OCI-LY3 (cell line): Measurements from ENCODE around the gene ELOB.

ENCODE experiments used
- H2AFZ ChIP-seq: fragments of 200-600, 300-600 bp; shearing (Covaris generic); 2 replicates; pipeline ENCODE4 v1.6.0; 2014; ENCODE audit warnings: antibody characterized with exemption, low read depth, low read length
- H3K27ac ChIP-seq: fragments of 200-600, 300-600 bp; sonication (generic); 2 replicates; pipeline ENCODE4 v1.5.1; 2014; ENCODE audit warnings: mild to moderate bottlenecking, low read length, moderate library complexity, mixed read lengths
- H3K27me3 ChIP-seq: fragments of 200-600, 300-600 bp; sonication (generic); 2 replicates; pipeline ENCODE4 v1.6.1; 2014; ENCODE audit warnings: low read depth, low read length, mixed read lengths
- H3K36me3 ChIP-seq: fragments of 200-600, 300-600 bp; sonication (generic); replicated peaks from 2 replicates; pipeline ENCODE3; 2014; ENCODE audit warnings: low read depth, low read length, mixed read lengths
- H3K4me1 ChIP-seq: fragments of 300-600, 200-600 bp; sonication (generic); 2 replicates; pipeline ENCODE4 v1.6.1; 2014; ENCODE audit warnings: low read length, mixed read lengths
- H3K4me2 ChIP-seq: fragments of 200-600, 300-600 bp; sonication (generic); 2 replicates; pipeline ENCODE4 v1.6.1; 2014; ENCODE audit warnings: low read length, mixed read lengths
- H3K4me3 ChIP-seq: fragments of 300-600, 200-600 bp; sonication (generic); 2 replicates; pipeline ENCODE4 v1.5.1; 2014; ENCODE audit warnings: antibody characterized with exemption, mild to moderate bottlenecking, low read length, moderate library complexity
- H3K79me2 ChIP-seq: fragments of 300-600, 200-600 bp; shearing (Covaris generic); 2 replicates; pipeline ENCODE4 v1.6.1; 2014; ENCODE audit warnings: mild to moderate bottlenecking, low read length, mixed read lengths
- H3K9ac ChIP-seq: fragments of 300-600, 200-600 bp; shearing (Covaris generic); 2 replicates; pipeline ENCODE4 v1.6.0; 2014; ENCODE audit warnings: mild to moderate bottlenecking, low read length, moderate library complexity
- H3K9me3 ChIP-seq: fragments of 200-600, 300-600 bp; shearing (Covaris generic); 2 replicates; pipeline ENCODE4 v1.6.1; 2014; ENCODE audit warnings: low read length, mixed read lengths; ENCODE audit not compliant: insufficient read depth
- H4K20me1 ChIP-seq: fragments of 200-600, 300-600 bp; sonication (generic); 2 replicates; pipeline ENCODE4 v1.6.1; 2016; ENCODE audit warnings: low read length, mixed read lengths; ENCODE audit not compliant: insufficient read depth
- EZH2phosphoT487 ChIP-seq: fragments of 200-600 bp; shearing (Covaris generic); IDR thresholded peaks from 2 replicates; pipeline ENCODE4 v1.6.1; 2018; ENCODE audit warnings: antibody characterized with exemption, mixed run types, low read depth
- TF ChIP-seq, protein P1 (sequence below): fragments of 200-600, 300-600 bp; sonication (generic); IDR thresholded peaks from 2 replicates; pipeline ENCODE4 v1.5.1; 2014; ENCODE audit warnings: antibody characterized with exemption, low read length, low read depth

ELOB gene

DNA sequence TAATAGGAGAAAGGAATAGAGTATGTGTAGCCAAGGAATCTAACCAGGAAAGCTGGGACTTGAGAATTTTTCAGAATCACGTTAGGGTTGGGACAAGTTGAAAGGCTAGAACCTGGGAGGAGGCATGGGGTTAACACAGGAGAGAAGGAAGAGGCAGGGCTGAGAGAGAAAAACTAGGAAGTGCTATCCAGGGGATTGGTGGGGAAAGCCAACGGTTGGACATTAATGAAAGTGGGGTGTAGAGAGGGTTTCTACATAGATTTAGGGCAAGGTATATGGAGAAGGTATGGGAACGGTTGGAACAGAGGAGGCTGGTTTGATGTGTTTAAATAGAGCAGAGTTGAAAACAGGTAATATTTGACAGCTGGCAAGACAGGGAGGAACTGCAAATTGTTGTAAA is 21.9 kb downstream of the ELOB start:
- no peaks in the 10 kb centered on the region for H3K27me3 ChIP-seq
- peaks cover 65% of the 10 kb centered on the region for H4K20me1 ChIP-seq
- H3K4me3 ChIP-seq: peak overlapping the region; percentile 99
- H3K9ac ChIP-seq: peak overlapping the region; percentile 23; the same call in 1 of the 2 replicates
- no peak overlapping the region for H2AFZ ChIP-seq
- H3K9me3 ChIP-seq: no peaks in the 10 kb centered on the region
- H3K4me2 ChIP-seq: peak overlapping the region; percentile 99
- peaks cover 69% of the 10 kb centered on the region for H3K36me3 ChIP-seq
- H3K27ac ChIP-seq: no peak overlapping the region
- peaks cover 37% of the 10 kb centered on the region for H3K4me1 ChIP-seq
- TF ChIP-seq EZH2phosphoT487: no peak
- TF ChIP-seq, protein P1, sequence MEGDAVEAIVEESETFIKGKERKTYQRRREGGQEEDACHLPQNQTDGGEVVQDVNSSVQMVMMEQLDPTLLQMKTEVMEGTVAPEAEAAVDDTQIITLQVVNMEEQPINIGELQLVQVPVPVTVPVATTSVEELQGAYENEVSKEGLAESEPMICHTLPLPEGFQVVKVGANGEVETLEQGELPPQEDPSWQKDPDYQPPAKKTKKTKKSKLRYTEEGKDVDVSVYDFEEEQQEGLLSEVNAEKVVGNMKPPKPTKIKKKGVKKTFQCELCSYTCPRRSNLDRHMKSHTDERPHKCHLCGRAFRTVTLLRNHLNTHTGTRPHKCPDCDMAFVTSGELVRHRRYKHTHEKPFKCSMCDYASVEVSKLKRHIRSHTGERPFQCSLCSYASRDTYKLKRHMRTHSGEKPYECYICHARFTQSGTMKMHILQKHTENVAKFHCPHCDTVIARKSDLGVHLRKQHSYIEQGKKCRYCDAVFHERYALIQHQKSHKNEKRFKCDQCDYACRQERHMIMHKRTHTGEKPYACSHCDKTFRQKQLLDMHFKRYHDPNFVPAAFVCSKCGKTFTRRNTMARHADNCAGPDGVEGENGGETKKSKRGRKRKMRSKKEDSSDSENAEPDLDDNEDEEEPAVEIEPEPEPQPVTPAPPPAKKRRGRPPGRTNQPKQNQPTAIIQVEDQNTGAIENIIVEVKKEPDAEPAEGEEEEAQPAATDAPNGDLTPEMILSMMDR: no peak
- peaks cover 92% of the 10 kb centered on the region for H3K79me2 ChIP-seq

DNA sequence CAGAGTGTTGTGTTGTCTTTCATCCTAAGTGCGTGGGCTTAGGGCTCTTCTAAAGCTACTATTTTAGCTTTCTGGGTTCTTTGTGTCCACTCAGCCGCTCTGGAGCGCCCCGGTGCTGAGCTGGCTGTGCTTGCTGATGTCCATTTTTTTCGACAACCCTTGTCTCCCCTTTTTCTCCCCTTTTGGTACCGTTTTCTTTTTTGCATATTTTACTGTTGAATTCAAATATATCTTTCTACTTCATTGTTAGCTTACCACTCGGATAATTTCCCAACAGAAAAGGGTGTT is 23.4 kb downstream of the ELOB start:
- peak overlapping the region; percentile 92 for H3K27ac ChIP-seq
- H3K36me3 ChIP-seq: peaks cover 62% of the 10 kb centered on the region
- no peaks in the 10 kb centered on the region for H3K9me3 ChIP-seq
- H3K79me2 ChIP-seq: peaks cover 82% of the 10 kb centered on the region
- no peak for TF ChIP-seq EZH2phosphoT487
- TF ChIP-seq, protein P1: no peak
- H3K9ac ChIP-seq: peak overlapping the region; percentile 98
- H3K4me3 ChIP-seq: peak overlapping the region; percentile 99
- no peak overlapping the region for H2AFZ ChIP-seq
- peaks cover 37% of the 10 kb centered on the region for H3K4me1 ChIP-seq
- no peaks in the 10 kb centered on the region for H3K27me3 ChIP-seq
- peaks cover 55% of the 10 kb centered on the region for H4K20me1 ChIP-seq
- H3K4me2 ChIP-seq: peak overlapping the region; percentile 99

DNA sequence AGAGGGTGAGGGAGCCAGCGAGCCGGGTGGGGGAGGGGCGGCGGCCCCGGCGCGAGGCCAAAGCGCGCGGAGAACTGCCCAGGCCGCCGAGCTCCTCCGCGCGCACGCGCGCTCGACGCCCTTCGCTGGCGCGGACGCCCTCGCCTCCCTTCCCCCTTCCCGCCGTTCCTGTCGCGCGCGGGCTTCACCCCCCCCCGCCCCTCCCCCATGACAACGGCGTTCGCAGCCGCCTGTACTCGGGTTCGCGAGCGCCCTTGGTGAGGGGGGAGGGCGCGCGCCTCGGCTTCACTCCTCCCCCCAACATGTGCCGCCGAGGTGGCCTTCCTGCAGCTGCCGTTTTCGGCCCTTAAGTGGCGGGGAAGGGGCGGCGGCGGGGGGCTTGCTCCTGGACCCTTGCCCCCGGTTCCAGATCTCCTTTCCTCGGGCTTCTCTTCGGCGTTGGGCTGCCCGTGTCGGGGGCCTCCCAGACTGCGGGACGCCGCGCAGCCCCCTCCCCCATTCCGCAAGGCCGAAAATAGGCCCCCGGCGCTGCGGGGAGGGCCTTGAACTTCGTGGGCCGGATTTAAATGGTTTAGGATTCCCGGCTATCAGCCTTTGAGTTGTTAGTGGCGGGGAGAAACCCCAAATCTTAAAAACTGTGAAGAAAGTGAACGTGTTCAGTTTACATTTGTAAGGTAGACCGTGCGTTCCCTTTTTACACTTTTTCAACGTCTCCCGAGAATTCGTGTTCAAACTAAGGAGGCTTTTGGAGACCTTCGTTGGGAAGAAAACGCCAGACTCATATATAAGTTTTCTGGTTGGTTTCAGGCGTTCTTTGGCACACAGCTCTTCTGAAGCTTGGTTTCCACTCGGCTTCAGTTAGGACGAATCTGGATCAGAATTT is 24.0 kb downstream of the ELOB start:
- H3K4me1 ChIP-seq: peaks cover 37% of the 10 kb centered on the region
- H3K4me3 ChIP-seq: peak overlapping the region; percentile 99
- H3K9me3 ChIP-seq: no peaks in the 10 kb centered on the region
- H4K20me1 ChIP-seq: peaks cover 51% of the 10 kb centered on the region
- peaks cover 76% of the 10 kb centered on the region for H3K79me2 ChIP-seq
- H3K4me2 ChIP-seq: peak overlapping the region; percentile 99
- H3K9ac ChIP-seq: peak overlapping the region; percentile 98
- H3K36me3 ChIP-seq: peaks cover 57% of the 10 kb centered on the region
- peak overlapping the region; percentile 92 for H3K27ac ChIP-seq
- H2AFZ ChIP-seq: no peak overlapping the region
- no peaks in the 10 kb centered on the region for H3K27me3 ChIP-seq
- TF ChIP-seq EZH2phosphoT487: no peak
- TF ChIP-seq, protein P1: no peak

DNA sequence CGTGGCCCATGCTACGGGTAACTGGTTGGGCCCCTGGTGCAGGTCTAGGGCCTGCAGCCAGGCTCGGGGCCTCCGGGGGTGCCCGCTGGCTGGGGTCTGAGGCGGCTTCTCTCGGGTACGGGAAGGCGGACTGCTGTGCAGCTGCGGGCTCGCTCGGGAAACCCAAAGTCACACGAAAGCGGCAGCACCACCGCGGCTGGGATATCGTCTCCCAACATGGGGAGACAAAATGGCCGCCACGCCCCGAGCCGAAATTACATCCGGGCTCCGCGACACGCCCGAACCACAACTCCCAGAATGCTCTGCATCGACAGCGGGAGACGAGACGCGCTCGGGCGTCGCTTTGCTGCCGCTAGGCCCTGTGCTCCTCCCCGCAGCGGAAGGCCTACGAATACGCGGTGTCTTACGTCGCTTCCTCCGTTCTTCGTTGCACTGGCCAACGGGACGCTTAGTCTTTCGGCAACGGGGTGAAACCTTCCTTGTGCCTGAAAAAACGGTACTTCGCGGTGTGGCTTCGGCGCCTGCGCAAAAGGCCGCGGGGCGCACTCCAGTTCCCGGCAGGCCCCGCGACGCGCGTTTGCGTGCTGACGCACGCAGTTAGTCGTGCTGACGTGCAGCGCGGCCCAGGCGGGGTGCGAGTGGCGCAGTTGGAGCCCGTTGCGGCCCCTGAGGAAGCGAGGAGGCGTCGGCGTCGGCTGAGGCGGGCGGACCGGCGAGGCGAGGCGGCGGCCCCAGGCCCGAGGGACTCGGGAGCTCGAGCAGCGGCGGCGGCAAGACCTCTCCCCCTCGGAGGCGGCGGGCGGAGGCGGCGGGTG is 24.8 kb downstream of the ELOB start, which contains the start of gene SRRM2:
Gene SRRM2, plus strand, starts transcription at position 604 of the 815 bp plus-strand sequence. CDS start 3,727 bp downstream, outside the sequence.
- TF ChIP-seq, protein P1: no peak
- TF ChIP-seq EZH2phosphoT487: no peak
- Histone ChIP-seq H3K4me2 (peak within 1 kb of the TSS; percentile 99), H3K27ac (peak within 1 kb of the TSS; percentile 92), H4K20me1 (peaks cover 42% of the 10 kb centered on the region), H3K4me3 (peak within 1 kb of the TSS; percentile 99), H3K9me3 (no peaks in the 10 kb centered on the region), H3K9ac (peak within 1 kb of the TSS; percentile 98), H3K4me1 (peaks cover 37% of the 10 kb centered on the region), H3K36me3 (peaks cover 49% of the 10 kb centered on the region), H3K79me2 (peaks cover 67% of the 10 kb centered on the region), H2AFZ (peak within 1 kb of the TSS; percentile 69; the same call in 1 of the 2 replicates), H3K27me3 (no peaks in the 10 kb centered on the region)
